ENCODE data around the gene THADA.

The THADA gene

GRCh38 chr2:43220229-43220751 lies 375.5 kb downstream of the THADA start:
- no peak for DNase-seq

- DNase-seq, result peak; percentile 89
Observed at GRCh38 chr2:43219383-43220228, 376.2 kb downstream of the THADA start.

GRCh38 chr2:43218702-43219382 lies 377.0 kb downstream of the THADA start:
- DNase-seq, result peak; percentile 78

GRCh38 chr2:43218155-43218701 lies 377.6 kb downstream of the THADA start:
- no peak for DNase-seq

- DNase-seq, result no peak
Observed at GRCh38 chr2:43217228-43218154, 378.3 kb downstream of the THADA start.

- no peak for DNase-seq
Observed at GRCh38 chr2:43216629-43217028, 379.2 kb downstream of the THADA start.

GRCh38 chr2:43215673-43216255 lies 380.1 kb downstream of the THADA start:
- DNase-seq, result no peak

GRCh38 chr2:43214253-43214652 lies 381.6 kb downstream of the THADA start:
- DNase-seq, result no peak

GRCh38 chr2:43212931-43213330 lies 382.9 kb downstream of the THADA start:
- no peak for DNase-seq

GRCh38 chr2:43212216-43212835 lies 383.5 kb downstream of the THADA start:
- DNase-seq, result no peak

GRCh38 chr2:43210467-43211303 lies 385.2 kb downstream of the THADA start:
- DNase-seq, result peak; percentile 84

- no peak for DNase-seq
Observed at GRCh38 chr2:43210125-43210466, 385.7 kb downstream of the THADA start.

GRCh38 chr2:43209204-43209717 lies 386.6 kb downstream of the THADA start:
- DNase-seq, result no peak

- DNase-seq, result no peak
Observed at GRCh38 chr2:43207553-43208300, 388.1 kb downstream of the THADA start.

GRCh38 chr2:43206602-43207001 lies 389.2 kb downstream of the THADA start:
- DNase-seq, result no peak

- no peak for DNase-seq
Observed at GRCh38 chr2:43203373-43203772, 392.5 kb downstream of the THADA start.

- DNase-seq, result no peak
Observed at GRCh38 chr2:43202289-43202688, 393.5 kb downstream of the THADA start.

- no peak for DNase-seq
Observed at GRCh38 chr2:43201497-43201896, 394.3 kb downstream of the THADA start.

GRCh38 chr2:43201016-43201415 lies 394.8 kb downstream of the THADA start:
- DNase-seq, result no peak
